GM21423 (cell line): ENCODE results near the gene MYBPH.

Experiments
- ATAC-seq: cut with Tn5 transposase; IDR thresholded peaks from one replicate; pipeline ENCODE4 v1.9.1; 2021; ENCODE audit warnings: mild to moderate bottlenecking, moderate library complexity; ENCODE audit not compliant: unreplicated experiment

MYBPH gene

DNA sequence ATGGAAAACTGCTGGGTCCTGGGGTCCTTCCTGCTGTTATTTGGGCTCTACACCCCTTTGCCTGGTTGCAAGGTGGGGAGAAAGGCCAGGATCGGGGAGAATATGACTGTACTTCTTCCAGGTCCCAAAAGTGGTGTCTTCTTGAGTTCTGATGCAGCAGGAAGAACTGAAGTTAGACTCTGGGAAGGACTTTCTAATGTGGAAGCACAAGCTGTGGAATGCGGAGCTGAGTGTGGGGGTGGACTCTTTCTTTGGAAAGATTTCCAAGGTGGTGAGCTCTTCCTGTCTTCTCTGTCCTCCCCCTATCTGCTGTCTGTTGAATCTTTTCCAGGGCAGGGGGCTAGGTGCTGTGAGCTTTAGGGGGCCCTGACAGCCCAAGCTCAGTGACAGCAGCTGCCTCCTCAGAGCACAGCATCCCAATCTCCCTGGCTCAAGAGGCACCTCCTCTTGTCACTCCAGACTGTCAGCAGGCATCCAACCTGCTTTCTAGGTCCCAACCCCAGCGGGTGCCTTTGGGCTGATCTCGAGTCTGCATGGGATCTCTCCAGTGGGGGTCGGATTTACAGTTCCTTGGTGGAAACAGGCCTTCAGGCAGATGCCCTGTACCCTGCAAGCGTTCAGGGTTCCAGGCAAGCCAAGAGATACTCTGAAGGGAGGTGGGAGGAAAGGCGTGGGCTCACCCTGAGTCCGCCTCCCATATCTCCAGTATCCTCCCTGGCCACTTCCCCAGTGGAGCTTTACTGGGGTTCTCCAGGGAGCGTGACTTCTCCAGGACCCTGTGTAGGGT is 24.9 kb downstream of the MYBPH start:
- ATAC-seq = no peak

GRCh38 chr1:203149188-203149840 is 26.3 kb downstream of the MYBPH start:
- no peak for ATAC-seq

GRCh38 chr1:203148579-203148978 is 27.0 kb downstream of the MYBPH start:
- no peak for ATAC-seq

DNA sequence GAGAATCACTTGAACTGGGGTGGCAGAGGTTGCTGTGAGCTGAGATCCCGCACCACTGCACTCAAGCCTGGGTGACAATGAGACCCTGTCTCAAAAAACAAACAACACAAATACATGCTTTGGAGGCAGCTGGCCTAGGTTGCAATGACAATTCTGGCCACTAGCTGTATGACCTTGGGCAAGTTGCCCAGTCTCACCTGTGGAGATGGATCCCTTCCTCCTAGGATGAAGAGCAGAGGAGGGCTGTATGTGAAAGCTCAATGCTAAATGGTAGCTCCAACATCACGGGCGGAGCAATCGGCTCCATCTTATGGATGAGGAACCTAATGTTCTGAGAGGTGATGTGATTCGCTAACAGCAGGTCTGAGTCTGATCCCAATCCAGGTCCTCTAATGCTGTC is 27.5 kb downstream of the MYBPH start:
- ATAC-seq = no peak

DNA sequence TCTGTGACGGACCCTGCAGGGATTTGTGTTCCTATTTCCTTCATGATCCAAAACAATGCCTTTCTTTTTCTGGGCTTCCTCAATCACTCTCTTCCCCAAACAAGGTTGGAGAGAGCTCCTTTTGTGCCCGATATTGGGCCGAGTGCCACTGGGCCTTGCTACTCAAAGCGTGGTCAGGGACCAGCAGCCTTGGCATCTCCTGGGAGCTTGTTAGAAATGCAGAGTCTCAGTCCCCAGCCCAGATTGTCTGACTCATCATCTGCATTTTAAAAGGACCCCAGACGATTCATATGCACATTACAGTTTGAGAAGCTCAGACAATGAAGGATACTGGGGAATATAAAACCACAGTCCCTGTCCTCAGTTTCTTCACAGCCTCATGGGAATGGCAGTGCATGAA is 28.2 kb downstream of the MYBPH start:
- ATAC-seq = no peak

GRCh38 chr1:203146537-203146936 is 29.1 kb downstream of the MYBPH start:
- ATAC-seq = no peak

DNA sequence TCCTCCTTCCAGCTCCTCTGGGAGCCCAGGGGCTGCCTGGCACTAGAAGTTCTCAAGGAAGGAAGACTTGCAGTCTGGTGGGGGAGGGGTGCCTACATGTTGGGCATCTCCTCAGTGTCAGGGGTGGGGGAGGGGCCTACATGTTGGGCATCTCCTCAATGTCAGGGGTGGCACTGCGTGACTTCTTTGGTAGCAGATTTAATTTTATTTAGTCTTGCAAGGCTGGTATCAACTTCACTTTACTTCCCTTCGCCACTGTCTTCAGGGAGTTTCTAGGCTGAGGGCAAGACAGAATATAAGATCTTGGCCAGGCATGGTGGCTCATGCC is 29.6 kb downstream of the MYBPH start:
- ATAC-seq = no peak

- ATAC-seq = no peak
Measured at GRCh38 chr1:203145321-203146041, 30.1 kb downstream of the MYBPH start.

GRCh38 chr1:203144661-203145060 is 31.0 kb downstream of the MYBPH start:
- no peak for ATAC-seq

GRCh38 chr1:203143641-203144040 is 32.0 kb downstream of the MYBPH start:
- ATAC-seq = no peak

DNA sequence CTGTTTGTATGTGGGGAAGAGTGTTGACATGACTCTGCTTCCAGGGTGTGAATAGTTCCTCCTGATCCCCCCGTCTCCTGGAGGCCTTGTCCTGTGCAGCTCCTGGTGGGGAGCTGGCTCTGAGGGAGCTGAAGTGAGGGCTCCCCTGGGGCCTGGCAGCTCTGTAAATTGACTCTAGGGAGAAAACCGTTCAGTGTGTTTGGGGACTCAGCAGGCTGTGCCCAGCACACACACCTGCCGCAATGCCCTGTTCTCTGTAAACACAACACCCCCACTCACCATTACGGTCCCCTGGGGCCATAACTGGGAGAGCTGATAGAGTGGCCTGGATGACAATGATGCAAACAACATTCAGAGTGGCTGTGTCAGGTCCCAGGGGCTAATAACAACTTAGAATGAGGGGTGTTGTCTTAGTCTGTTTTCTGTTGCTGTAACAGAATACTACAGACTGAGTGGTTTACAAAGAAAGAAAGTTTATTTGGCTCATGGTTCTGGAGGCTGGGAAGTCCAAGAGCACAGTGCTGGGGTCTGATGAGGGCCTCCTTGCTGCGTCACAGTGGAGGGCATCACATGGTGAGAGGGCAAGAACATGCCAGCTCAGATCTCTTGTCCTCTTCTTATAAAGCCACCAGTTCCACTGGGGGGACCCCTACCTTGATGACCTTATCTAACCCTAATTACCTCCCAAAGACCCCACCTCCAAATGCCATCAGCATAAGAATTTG is 32.8 kb downstream of the MYBPH start:
- no peak for ATAC-seq

DNA sequence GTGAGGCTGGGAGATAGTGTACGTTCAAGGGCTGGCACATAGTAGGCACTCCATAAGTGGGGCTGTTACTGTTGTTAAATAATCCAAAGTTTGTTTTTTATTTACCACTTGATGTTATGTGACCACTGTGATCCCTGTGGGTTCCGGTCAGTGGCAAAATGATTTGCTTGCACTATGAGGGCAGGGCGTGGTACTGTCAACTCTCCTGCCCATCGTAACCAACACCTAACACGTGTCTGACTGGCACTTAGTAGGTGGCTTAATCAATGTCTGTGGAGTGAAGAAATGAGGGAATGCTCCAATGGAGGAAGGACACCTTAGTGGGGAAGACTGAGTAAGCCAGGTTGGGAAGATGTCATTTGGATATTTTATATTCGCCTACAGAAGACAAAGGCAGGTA is 33.5 kb downstream of the MYBPH start:
- no peak for ATAC-seq

DNA sequence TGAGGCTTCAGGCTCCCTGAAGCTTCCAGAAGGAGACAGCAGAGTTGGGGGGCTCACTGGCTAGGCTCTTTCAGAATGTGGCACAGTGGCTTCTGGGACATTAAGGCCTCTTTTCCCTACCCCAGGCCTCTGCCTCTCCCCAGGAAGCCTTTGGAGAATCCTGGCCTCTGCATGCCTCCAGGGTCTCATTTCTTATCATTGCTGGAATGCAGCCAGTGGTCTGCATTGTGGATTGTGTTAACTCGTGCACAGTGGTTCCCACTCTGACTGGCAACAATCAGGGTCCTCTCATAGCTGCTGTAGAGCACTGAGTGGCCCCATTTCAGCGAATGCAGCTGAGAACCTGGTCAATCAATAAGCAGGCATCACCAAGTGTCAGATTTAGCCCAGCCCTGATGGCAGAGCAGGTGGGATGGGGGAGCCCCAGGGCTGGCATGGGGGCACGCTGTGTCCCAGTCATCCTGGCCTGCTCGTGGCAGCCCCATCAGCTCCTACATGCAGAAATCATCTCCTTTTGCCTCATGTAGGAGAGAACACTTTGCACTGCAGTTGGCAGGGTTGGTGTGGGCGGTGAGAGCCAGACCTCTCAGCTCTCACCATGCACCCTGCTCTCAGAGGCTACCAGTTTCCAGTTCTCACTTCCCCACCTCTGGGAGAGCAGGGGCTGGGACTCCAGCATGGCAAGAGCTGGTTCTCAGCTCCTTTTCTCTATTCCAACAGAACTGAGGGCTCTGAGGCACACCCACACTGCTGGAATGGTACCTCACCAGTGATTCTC is 34.7 kb downstream of the MYBPH start:
- ATAC-seq = no peak

- ATAC-seq = no peak
Measured at GRCh38 chr1:203139976-203140475, 35.6 kb downstream of the MYBPH start.

DNA sequence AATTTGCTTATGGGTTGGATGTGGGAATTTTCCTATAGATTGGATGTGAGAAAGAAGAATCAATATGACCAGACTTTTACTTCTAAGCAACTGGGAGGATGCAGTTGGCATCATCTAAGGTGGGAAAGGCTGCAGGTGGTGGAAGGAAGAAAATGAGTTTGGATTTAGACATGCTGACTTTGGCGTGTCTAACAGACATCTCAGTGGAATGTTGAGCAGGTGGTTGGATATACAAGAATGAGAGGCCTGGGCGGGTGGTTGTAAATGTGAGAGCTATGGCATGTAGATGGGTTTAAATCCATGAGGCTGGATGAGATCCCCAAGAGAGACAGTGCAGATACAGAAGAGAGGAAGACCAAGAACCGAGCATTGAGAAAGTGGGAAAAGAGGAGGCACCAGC is 37.6 kb downstream of the MYBPH start:
- ATAC-seq = no peak

GRCh38 chr1:203137324-203137723 is 38.3 kb downstream of the MYBPH start:
- no peak for ATAC-seq

GRCh38 chr1:203136409-203137042 is 39.1 kb downstream of the MYBPH start:
- ATAC-seq = no peak

DNA sequence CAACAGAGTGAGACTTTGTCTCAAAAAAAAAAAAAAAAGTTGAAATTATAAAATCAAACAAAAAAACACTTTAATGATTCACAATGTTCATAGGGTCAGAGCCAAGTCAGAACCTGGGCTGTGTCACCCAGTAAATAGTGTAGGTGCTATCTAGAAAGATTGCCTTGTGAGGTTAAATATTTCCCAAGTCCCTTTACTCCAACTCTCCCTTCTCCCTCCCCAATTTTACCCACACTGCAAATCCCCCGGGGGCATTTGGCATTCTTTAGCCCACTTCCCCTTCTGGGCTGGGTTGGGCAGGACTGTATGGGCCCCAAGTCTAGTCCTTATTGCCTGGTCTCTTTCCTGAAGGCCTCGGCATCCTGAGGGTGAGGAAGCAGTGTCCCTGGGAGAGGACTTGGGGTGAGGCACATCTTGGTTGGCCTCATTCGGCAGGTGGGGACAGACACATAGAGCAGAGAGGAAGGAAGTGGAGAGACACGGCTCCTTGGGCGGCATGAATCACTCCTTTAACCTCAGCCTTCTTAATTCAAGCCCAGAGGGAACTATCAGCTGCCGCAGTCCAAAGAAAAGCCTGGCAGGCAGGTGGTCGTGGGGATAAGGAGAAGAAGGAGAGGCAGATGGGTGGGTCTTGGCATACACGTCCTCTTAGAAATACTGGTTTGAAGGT is 39.9 kb downstream of the MYBPH start:
- ATAC-seq = no peak

- ATAC-seq = no peak
Measured at GRCh38 chr1:203133970-203134725, 41.5 kb downstream of the MYBPH start.
